Pulmonary artery endothelial cell (primary cell): ENCODE results near the gene RIN3. TPM values are rescaled to one million over a fixed set of nuclear protein-coding genes. Genes with fewer than 3 reads are reported as not detected.
"Not testable (repeated sequence)": the region's sequence is repeated elsewhere in the genome, so short reads cannot be mapped to it uniquely, and the experiment has no call there.

Experiments used
- DNase-seq: peaks from one replicate; pipeline ENCODE4 v3.0.0-alpha.2; 2011; ENCODE audit warnings: low read depth, low spot score
- total RNA-seq: library from RNA; depleted of rRNA; stranded (reverse); fragments of >200 nt; gene quantifications from 2 replicates; pipeline ENCODE4 v1.2.3, GENCODE V29; 2014

RIN3 gene
- total RNA-seq, 1 donor from 2014 or later = 2.7 TPM

- DNase-seq = no peak
Measured at GRCh38 chr14:92624764-92625163, 111.2 kb downstream of the RIN3 start.

- DNase-seq = no peak
Measured at GRCh38 chr14:92625213-92625612, 111.6 kb downstream of the RIN3 start.

GRCh38 chr14:92626041-92626440, 112.5 kb downstream of the RIN3 start:
- DNase-seq = no peak

- DNase-seq = no peak
Measured at GRCh38 chr14:92627707-92628215, 114.2 kb downstream of the RIN3 start.

GRCh38 chr14:92628636-92629035, 115.1 kb downstream of the RIN3 start:
- no peak for DNase-seq

GRCh38 chr14:92630367-92630766, 116.8 kb downstream of the RIN3 start:
- no peak for DNase-seq

GRCh38 chr14:92631098-92631497, 117.5 kb downstream of the RIN3 start:
- DNase-seq = no peak

- DNase-seq = no peak
Measured at GRCh38 chr14:92632546-92633273, 119.1 kb downstream of the RIN3 start.

GRCh38 chr14:92633274-92633616, 119.7 kb downstream of the RIN3 start:
- no peak for DNase-seq

- no peak for DNase-seq
Measured at GRCh38 chr14:92633724-92634123, 120.1 kb downstream of the RIN3 start.

- DNase-seq = no peak
Measured at GRCh38 chr14:92635031-92635430, 121.5 kb downstream of the RIN3 start.

GRCh38 chr14:92635896-92636295, 122.3 kb downstream of the RIN3 start:
- no peak for DNase-seq

- no peak for DNase-seq
Measured at GRCh38 chr14:92637228-92637627, 123.6 kb downstream of the RIN3 start.

- DNase-seq = no peak
Measured at GRCh38 chr14:92637864-92638263, 124.3 kb downstream of the RIN3 start.

GRCh38 chr14:92638266-92638665, 124.7 kb downstream of the RIN3 start:
- DNase-seq = no peak

GRCh38 chr14:92638904-92639303, 125.3 kb downstream of the RIN3 start:
- DNase-seq = no peak

- not testable (repeated sequence) for DNase-seq
Measured at GRCh38 chr14:92639472-92640117, 126.0 kb downstream of the RIN3 start.

GRCh38 chr14:92641306-92641705, 127.7 kb downstream of the RIN3 start:
- DNase-seq = no peak

GRCh38 chr14:92644171-92644969, 130.8 kb downstream of the RIN3 start:
- DNase-seq = no peak

- DNase-seq = no peak
Measured at GRCh38 chr14:92644970-92645515, 131.5 kb downstream of the RIN3 start.

GRCh38 chr14:92645841-92646478, 132.4 kb downstream of the RIN3 start:
- DNase-seq = no peak
